ENCODE measurements around the gene HTR3A.

HTR3A gene

GRCh38 chr11:113984781-113985180 lies 9.9 kb downstream of the HTR3A start:
- no peaks in the 10 kb centered on the region for H3K27me3 ChIP-seq (ENCODE audit: control insufficient read depth, insufficient read depth, low read length)
- no peak overlapping the region for H3K9ac ChIP-seq (ENCODE audit: low read length)
- H3K4me1 ChIP-seq (ENCODE audit: control insufficient read depth, insufficient read depth, low read length), result no peaks in the 10 kb centered on the region
- no peaks in the 10 kb centered on the region for H3K36me3 ChIP-seq (ENCODE audit: control insufficient read depth, insufficient read depth, low read length)
- no peak overlapping the region for H3K27ac ChIP-seq (ENCODE audit: low read depth, low read length)
- no peak overlapping the region for H3K4me3 ChIP-seq (ENCODE audit: low read length)

GRCh38 chr11:113985906-113986305 lies 11.0 kb downstream of the HTR3A start:
- Histone ChIP-seq H3K4me1 (ENCODE audit: control insufficient read depth, insufficient read depth, low read length) (no peaks in the 10 kb centered on the region), H3K27me3 (ENCODE audit: control insufficient read depth, insufficient read depth, low read length) (no peaks in the 10 kb centered on the region)

GRCh38 chr11:113986351-113987140 lies 11.6 kb downstream of the HTR3A start:
- Histone ChIP-seq H3K4me3 (ENCODE audit: low read length) (no peak overlapping the region), H3K36me3 (ENCODE audit: control insufficient read depth, insufficient read depth, low read length) (no peaks in the 10 kb centered on the region), H3K4me1 (ENCODE audit: control insufficient read depth, insufficient read depth, low read length) (no peaks in the 10 kb centered on the region), H3K27me3 (ENCODE audit: control insufficient read depth, insufficient read depth, low read length) (peaks cover 2% of the 10 kb centered on the region), H3K9ac (ENCODE audit: low read length) (no peak overlapping the region), H3K27ac (ENCODE audit: low read depth, low read length) (no peak overlapping the region)

More at GRCh38 chr11:113985906-113986305, 11.0 kb downstream of the HTR3A start:
- Histone ChIP-seq H3K27ac (ENCODE audit: low read depth, low read length) (no peak overlapping the region), H3K4me3 (ENCODE audit: low read length) (no peak overlapping the region), H3K9ac (ENCODE audit: low read length) (no peak overlapping the region), H3K36me3 (ENCODE audit: control insufficient read depth, insufficient read depth, low read length) (no peaks in the 10 kb centered on the region)

DNA sequence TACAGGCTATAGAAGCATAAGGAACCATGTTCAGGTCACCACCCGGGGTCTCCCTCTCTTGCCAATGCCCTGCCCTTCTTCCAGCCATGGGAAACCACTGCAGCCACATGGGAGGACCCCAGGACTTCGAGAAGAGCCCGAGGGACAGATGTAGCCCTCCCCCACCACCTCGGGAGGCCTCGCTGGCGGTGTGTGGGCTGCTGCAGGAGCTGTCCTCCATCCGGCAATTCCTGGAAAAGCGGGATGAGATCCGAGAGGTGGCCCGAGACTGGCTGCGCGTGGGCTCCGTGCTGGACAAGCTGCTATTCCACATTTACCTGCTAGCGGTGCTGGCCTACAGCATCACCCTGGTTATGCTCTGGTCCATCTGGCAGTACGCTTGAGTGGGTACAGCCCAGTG lies 14.5 kb downstream of the HTR3A start:
- Histone ChIP-seq H3K36me3 (ENCODE audit: control insufficient read depth, insufficient read depth, low read length) (no peaks in the 10 kb centered on the region), H3K4me3 (ENCODE audit: low read length) (no peak overlapping the region), H3K27ac (ENCODE audit: low read depth, low read length) (no peak overlapping the region), H3K4me1 (ENCODE audit: control insufficient read depth, insufficient read depth, low read length) (no peaks in the 10 kb centered on the region), H3K9ac (ENCODE audit: low read length) (no peak overlapping the region), H3K27me3 (ENCODE audit: control insufficient read depth, insufficient read depth, low read length) (peaks cover 2% of the 10 kb centered on the region)

GRCh38 chr11:113989916-113990315 lies 15.0 kb downstream of the HTR3A start:
- H3K4me1 ChIP-seq (ENCODE audit: control insufficient read depth, insufficient read depth, low read length), result no peaks in the 10 kb centered on the region
- H3K4me3 ChIP-seq (ENCODE audit: low read length), result no peak overlapping the region
- H3K36me3 ChIP-seq (ENCODE audit: control insufficient read depth, insufficient read depth, low read length), result no peaks in the 10 kb centered on the region

DNA sequence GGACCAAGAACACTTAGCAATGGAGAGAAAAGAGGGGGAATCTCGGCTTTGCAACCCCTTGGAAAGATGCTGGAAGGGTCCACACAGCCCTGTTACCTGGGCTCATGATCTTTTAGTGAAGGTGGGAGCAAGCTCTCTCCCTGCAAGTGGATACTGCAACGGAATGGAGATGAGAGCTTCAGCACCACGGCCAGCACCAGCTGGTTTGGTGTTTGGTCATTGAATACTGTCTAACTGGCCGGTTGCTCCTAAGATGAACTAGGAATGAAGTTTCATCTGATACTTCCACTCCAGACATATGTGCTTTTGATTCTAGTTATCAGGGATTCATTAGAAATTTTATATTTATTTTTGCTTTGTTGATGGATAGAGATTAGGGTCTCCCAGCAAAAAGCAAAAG lies 16.3 kb downstream of the HTR3A start:
- H3K27me3 ChIP-seq (ENCODE audit: control insufficient read depth, insufficient read depth, low read length), result peaks cover 2% of the 10 kb centered on the region

More at GRCh38 chr11:113989916-113990315, 15.0 kb downstream of the HTR3A start:
- Histone ChIP-seq H3K27me3 (ENCODE audit: control insufficient read depth, insufficient read depth, low read length) (peaks cover 2% of the 10 kb centered on the region), H3K9ac (ENCODE audit: low read length) (no peak overlapping the region), H3K27ac (ENCODE audit: low read depth, low read length) (no peak overlapping the region)

GRCh38 chr11:113991718-113992458 lies 17.0 kb downstream of the HTR3A start:
- no peaks in the 10 kb centered on the region for H3K4me1 ChIP-seq (ENCODE audit: control insufficient read depth, insufficient read depth, low read length)
- H3K36me3 ChIP-seq (ENCODE audit: control insufficient read depth, insufficient read depth, low read length), result no peaks in the 10 kb centered on the region
- no peak overlapping the region for H3K4me3 ChIP-seq (ENCODE audit: low read length)
- H3K27me3 ChIP-seq (ENCODE audit: control insufficient read depth, insufficient read depth, low read length), result peaks cover 2% of the 10 kb centered on the region
- H3K27ac ChIP-seq (ENCODE audit: low read depth, low read length), result no peak overlapping the region
- no peak overlapping the region for H3K9ac ChIP-seq (ENCODE audit: low read length)

More for the DNA sequence above, 16.3 kb downstream of the HTR3A start:
- Histone ChIP-seq H3K27ac (ENCODE audit: low read depth, low read length) (no peak overlapping the region), H3K4me1 (ENCODE audit: control insufficient read depth, insufficient read depth, low read length) (no peaks in the 10 kb centered on the region), H3K36me3 (ENCODE audit: control insufficient read depth, insufficient read depth, low read length) (no peaks in the 10 kb centered on the region), H3K4me3 (ENCODE audit: low read length) (no peak overlapping the region), H3K9ac (ENCODE audit: low read length) (no peak overlapping the region)

DNA sequence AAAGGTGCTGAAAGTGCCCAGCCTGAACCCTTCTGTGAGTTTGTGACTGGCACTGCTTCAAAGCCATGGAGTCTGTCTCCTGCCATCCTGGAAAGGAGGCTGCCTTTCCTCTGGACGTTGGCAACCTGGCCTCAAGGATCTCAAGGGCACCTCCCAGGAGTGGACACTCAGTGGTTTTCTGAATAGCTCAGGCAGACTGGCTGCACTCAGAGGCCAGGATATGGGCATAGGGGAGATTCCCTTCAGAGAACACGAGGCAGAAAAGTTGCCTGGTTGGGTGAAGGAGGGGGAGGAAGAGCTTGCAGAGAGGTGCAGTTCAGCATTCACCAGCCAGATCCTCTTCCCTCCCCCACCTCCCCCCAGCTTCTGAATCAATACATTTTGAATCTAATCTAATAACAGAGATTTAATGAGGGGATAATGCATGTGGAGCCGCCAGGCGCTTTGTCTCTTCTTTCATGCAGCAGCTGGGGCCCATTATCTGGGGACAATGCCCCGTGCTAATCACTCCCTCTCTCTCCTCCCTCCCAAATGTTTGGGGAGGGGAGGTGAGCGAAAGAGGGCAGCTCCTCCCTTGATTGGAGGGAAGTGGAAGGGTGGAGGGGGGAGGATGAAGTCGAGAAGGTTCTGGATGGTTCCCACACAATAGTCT lies 17.7 kb downstream of the HTR3A start:
- Histone ChIP-seq H3K4me1 (ENCODE audit: control insufficient read depth, insufficient read depth, low read length) (no peaks in the 10 kb centered on the region), H3K9ac (ENCODE audit: low read length) (no peak overlapping the region), H3K27me3 (ENCODE audit: control insufficient read depth, insufficient read depth, low read length) (peaks cover 2% of the 10 kb centered on the region), H3K27ac (ENCODE audit: low read depth, low read length) (no peak overlapping the region), H3K36me3 (ENCODE audit: control insufficient read depth, insufficient read depth, low read length) (no peaks in the 10 kb centered on the region), H3K4me3 (ENCODE audit: low read length) (no peak overlapping the region)

DNA sequence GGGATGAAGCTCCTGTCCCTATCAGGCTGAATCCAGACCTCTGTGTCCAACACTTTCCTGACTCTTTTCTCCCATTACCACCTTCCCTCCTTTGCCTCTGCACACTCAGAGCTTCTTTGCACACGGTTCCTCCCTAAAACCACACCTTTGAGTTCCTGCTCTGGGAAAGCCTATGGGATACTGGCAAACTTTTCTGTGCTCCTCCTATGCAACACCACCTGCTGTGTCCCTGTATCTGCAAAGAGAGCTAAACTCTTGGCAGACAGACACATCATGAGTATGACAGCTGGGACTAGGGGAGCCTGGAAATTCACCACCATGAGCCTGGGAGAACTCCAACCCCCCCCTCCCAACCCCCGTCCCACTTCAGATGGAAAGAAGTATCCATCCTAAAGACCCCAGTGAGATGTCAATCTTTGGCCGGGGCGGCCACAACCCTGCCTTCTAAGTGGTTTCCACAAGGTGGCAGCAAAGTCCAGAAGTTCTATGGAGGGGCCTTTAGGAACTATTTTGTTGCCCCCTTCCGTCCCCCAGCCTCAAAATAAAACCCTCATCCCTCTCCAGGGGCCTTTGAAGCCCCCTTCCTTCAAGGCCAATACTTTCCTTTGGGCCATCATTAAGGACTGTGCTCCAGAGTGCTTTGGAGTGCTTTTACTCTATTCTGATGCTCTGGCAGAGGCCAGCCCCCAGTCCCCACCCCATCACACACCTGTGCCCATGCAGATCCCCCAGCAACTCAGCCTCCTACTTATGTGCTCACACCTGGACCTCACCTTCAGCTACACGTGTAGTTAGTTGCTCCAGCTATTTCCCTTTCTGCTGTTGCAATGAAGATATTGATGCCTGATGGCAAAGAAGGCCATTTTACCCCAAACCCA lies 19.4 kb downstream of the HTR3A start:
- no peaks in the 10 kb centered on the region for H3K36me3 ChIP-seq (ENCODE audit: control insufficient read depth, insufficient read depth, low read length)
- H3K4me3 ChIP-seq (ENCODE audit: low read length), result no peak overlapping the region
- peaks cover 2% of the 10 kb centered on the region for H3K27me3 ChIP-seq (ENCODE audit: control insufficient read depth, insufficient read depth, low read length)
- H3K27ac ChIP-seq (ENCODE audit: low read depth, low read length), result no peak overlapping the region
- no peak overlapping the region for H3K9ac ChIP-seq (ENCODE audit: low read length)
- H3K4me1 ChIP-seq (ENCODE audit: control insufficient read depth, insufficient read depth, low read length), result no peaks in the 10 kb centered on the region

GRCh38 chr11:113997473-113997872 lies 22.6 kb downstream of the HTR3A start:
- H3K27me3 ChIP-seq (ENCODE audit: control insufficient read depth, insufficient read depth, low read length), result no peaks in the 10 kb centered on the region
- no peak overlapping the region for H3K4me3 ChIP-seq (ENCODE audit: low read length)
- H3K36me3 ChIP-seq (ENCODE audit: control insufficient read depth, insufficient read depth, low read length), result no peaks in the 10 kb centered on the region
- no peaks in the 10 kb centered on the region for H3K4me1 ChIP-seq (ENCODE audit: control insufficient read depth, insufficient read depth, low read length)
- H3K27ac ChIP-seq (ENCODE audit: low read depth, low read length), result no peak overlapping the region
- no peak overlapping the region for H3K9ac ChIP-seq (ENCODE audit: low read length)

GRCh38 chr11:113998574-113998973 lies 23.7 kb downstream of the HTR3A start:
- no peaks in the 10 kb centered on the region for H3K27me3 ChIP-seq (ENCODE audit: control insufficient read depth, insufficient read depth, low read length)
- no peaks in the 10 kb centered on the region for H3K36me3 ChIP-seq (ENCODE audit: control insufficient read depth, insufficient read depth, low read length)
- no peaks in the 10 kb centered on the region for H3K4me1 ChIP-seq (ENCODE audit: control insufficient read depth, insufficient read depth, low read length)
- no peak overlapping the region for H3K27ac ChIP-seq (ENCODE audit: low read depth, low read length)
- no peak overlapping the region for H3K4me3 ChIP-seq (ENCODE audit: low read length)
- H3K9ac ChIP-seq (ENCODE audit: low read length), result no peak overlapping the region

DNA sequence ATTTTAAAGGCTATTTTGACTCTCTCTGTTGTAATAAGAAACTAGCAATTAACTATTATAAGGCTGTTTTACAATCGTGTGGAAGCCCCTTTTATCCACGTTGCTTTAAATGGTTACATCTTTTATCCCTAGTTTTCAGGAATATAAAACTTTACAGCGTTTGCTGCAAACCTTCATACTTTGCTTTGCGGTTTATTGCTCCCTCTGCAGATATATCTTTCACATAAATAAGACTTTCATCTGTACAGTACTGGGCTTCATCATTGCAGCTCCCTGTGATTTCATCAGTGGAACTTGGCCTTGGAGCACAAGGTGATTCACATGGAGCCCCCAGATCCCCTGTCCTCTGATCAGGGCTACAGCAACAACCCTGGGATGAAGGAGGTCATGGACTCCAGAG lies 25.6 kb downstream of the HTR3A start:
- Histone ChIP-seq H3K9ac (ENCODE audit: low read length) (no peak overlapping the region), H3K4me1 (ENCODE audit: control insufficient read depth, insufficient read depth, low read length) (no peaks in the 10 kb centered on the region), H3K27ac (ENCODE audit: low read depth, low read length) (no peak overlapping the region), H3K36me3 (ENCODE audit: control insufficient read depth, insufficient read depth, low read length) (no peaks in the 10 kb centered on the region), H3K4me3 (ENCODE audit: low read length) (no peak overlapping the region), H3K27me3 (ENCODE audit: control insufficient read depth, insufficient read depth, low read length) (no peaks in the 10 kb centered on the region)

Measured in rectal smooth muscle tissue (tissue), 1 donor.